T-cell (primary cell): ENCODE measurements around the gene COL18A1. TPM values are rescaled to one million over a fixed set of nuclear protein-coding genes. Genes with fewer than 3 reads are reported as not detected.

Source experiments
- ATAC-seq, 4 experiments: fragments of 200-7000 bp in 3 of 4; fragments of 150-1000 bp in 1 of 4; cut with Tn5 transposase; replicated peaks in 1 of 4; 1 replicate in 3 of 4; 2 replicates in 1 of 4; pipeline ENCODE4 v1.10.0; 2021; ENCODE audit warnings: moderate library complexity in 3 of 4, mild to moderate bottlenecking in 2 of 4, moderate number of reproducible peaks in 1 of 4
- CTCF ChIA-PET, 2 donors: fragments of 300-600 bp; sonication (Branson Sonifier 250); formaldehyde crosslinking; loops; one replicate each; lab custom pipeline; 2022; ENCODE audit warnings: antibody characterized with exemption in 2 of 2; lab: Charles Lee
- POLR2A ChIA-PET, 2 donors: fragments of 300-600 bp; sonication (Branson Sonifier 250); formaldehyde crosslinking; loops; one replicate each; lab custom pipeline; 2022; ENCODE audit warnings: antibody characterized with exemption in 2 of 2; lab: Charles Lee
- DNase-seq, 35 experiments: peaks; one replicate each; pipeline versions ENCODE4 v3.0.0 to v3.0.0-alpha.2; 2013 to 2023
- H3K27ac ChIP-seq: one replicate; pipeline ENCODE4 v1.5.1; 2013; ENCODE audit warnings: low read length
- H3K27me3 ChIP-seq, 2 experiments: replicated peaks in 1 of 2; 1 replicate in 1 of 2; 2 replicates in 1 of 2; pipeline versions ENCODE4 v1.6.1 to v1.7.0; 2013; ENCODE audit warnings: low read length in 1 of 2, mixed read lengths in 1 of 2; ENCODE audit not compliant: control insufficient read depth in 2 of 2, insufficient read depth in 2 of 2; ENCODE audit errors: extremely low read depth in 1 of 2
- H3K36me3 ChIP-seq, 2 donors: 1 replicate in 1 of 2; 2 replicates in 1 of 2; pipeline versions ENCODE4 v1.6.1 to v1.7.0; 2013; ENCODE audit warnings: low read length in 1 of 2; ENCODE audit not compliant: control insufficient read depth in 2 of 2, insufficient read depth in 1 of 2; ENCODE audit errors: extremely low read depth in 1 of 2
- H3K4me1 ChIP-seq, 2 experiments: 1 replicate in 1 of 2; 2 replicates in 1 of 2; pipeline versions ENCODE4 v1.6.1 to v1.7.0; 2013; ENCODE audit warnings: low read length in 2 of 2, mixed read lengths in 1 of 2; ENCODE audit not compliant: insufficient read depth in 2 of 2, control insufficient read depth in 1 of 2; ENCODE audit errors: extremely low read depth in 1 of 2
- H3K4me3 ChIP-seq, 2 donors: 1 replicate in 1 of 2; 2 replicates in 1 of 2; pipeline versions ENCODE4 v1.5.1 to v1.7.0; 2013; ENCODE audit warnings: mild to moderate bottlenecking in 2 of 2, low read length in 1 of 2, moderate library complexity in 1 of 2; ENCODE audit not compliant: control insufficient read depth in 1 of 2; ENCODE audit errors: extremely low read depth in 1 of 2
- H3K9me3 ChIP-seq: 2 replicates; pipeline ENCODE4 v1.7.0; 2013
- H3K27ac Mint-ChIP-seq, 2 donors: one replicate each; pipeline ENCODE4 v1.8.0; 2020 to 2021; ENCODE audit warnings: mild to moderate bottlenecking in 2 of 2, mixed read lengths in 2 of 2
- H3K27me3 Mint-ChIP-seq, 2 donors: one replicate each; pipeline ENCODE4 v1.8.0; 2021 to 2022; ENCODE audit warnings: mixed read lengths in 2 of 2
- H3K36me3 Mint-ChIP-seq: one replicate; pipeline ENCODE4 v1.8.0; 2021; ENCODE audit warnings: mixed read lengths
- H3K4me1 Mint-ChIP-seq, 3 donors: one replicate each; pipeline ENCODE4 v1.8.0; 2020 to 2022; ENCODE audit warnings: mixed read lengths in 3 of 3, mild to moderate bottlenecking in 1 of 3
- H3K4me3 Mint-ChIP-seq, 3 donors: one replicate each; pipeline ENCODE4 v1.8.0; 2020 to 2022; ENCODE audit warnings: mild to moderate bottlenecking in 3 of 3, mixed read lengths in 3 of 3, moderate library complexity in 3 of 3
- H3K9me3 Mint-ChIP-seq, 3 donors: one replicate each; pipeline ENCODE4 v1.8.0; 2020 to 2022; ENCODE audit warnings: mixed read lengths in 3 of 3
- WGBS: methylation state at CpG from one replicate; pipeline ENCODE4 v1.1.5; 2013; ENCODE audit warnings: missing lambda C conversion rate; ENCODE audit not compliant: insufficient coverage; 5-methylcytosine and 5-hydroxymethylcytosine counted together
- total RNA-seq, 35 experiments: library from RNA in 6 of 35; stranded (reverse) in 6 of 35; fragments of 120-200 nt in 1 of 35; gene quantifications; one replicate each; pipeline versions ENCODE4 v1.2.1 to v1.2.4 and lab custom pipeline; 2013 to 2026

The COL18A1 gene
- total RNA-seq, 5 donors from 2014 or later (not counting 1 experiment from before 2014, with no cell fraction given): 7.2 to 53.8 (median 10.5) TPM

DNA sequence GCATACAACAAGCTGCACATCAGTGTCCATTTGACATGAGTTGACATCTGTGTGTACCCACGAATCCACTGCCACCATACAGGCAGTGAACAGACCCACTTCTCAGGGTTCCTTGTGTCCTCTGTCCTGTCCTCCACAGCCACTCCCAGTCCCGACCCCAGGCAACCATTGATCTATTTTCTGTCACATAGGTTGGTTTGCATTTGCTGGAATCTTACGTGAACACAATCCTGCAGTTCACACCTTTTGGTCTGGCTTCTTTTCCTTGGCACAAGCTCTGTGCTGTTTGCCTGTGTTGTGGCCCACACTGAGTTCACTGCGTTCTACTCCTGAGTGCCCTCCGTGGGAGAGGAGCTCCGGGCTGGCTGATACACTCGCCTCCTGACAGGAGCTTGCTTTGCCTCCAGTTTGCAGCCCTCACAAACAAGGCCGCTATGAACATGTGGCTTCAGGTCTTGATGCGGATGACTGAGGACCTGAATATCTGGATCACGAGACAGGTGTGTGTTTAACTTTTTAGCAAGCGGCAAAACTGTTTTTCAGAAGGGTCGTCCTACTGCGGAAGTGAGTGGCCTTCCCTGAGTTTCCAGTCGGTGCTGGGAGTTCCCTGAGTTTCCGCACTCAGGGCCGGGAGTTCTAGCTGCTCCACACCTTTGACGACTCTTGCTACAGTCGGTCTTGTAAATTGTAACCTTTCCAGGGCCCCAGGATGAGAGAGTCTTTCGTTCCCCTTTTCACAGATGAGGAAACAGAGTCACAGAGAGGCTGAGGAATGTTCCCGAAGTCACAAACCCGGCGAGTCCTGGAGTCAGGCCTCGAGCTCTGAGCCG lies 13.0 kb upstream of the COL18A1 start:
- H3K9me3 ChIP-seq: no peaks in the 10 kb centered on the region
- Mint-ChIP-seq H3K9me3 (no peaks in the 10 kb centered on the region), H3K4me3 (no peak overlapping the region), H3K36me3 (no peaks in the 10 kb centered on the region), H3K27me3 (peaks cover 4 to 16% of the 10 kb centered on the region in 2 donors), H3K4me1 (no peaks in the 10 kb centered on the region), H3K27ac (no peak overlapping the region)
- H3K36me3 ChIP-seq: no peaks in the 10 kb centered on the region
- DNase-seq (no peak), ATAC-seq (no peak)
- 78% methylated on average over 24 of the region's 24 CpGs for WGBS
- H3K4me1 ChIP-seq: no peaks in the 10 kb centered on the region
- peaks cover 0 to 51% of the 10 kb centered on the region in 2 experiments for H3K27me3 ChIP-seq
- CTCF ChIA-PET: no interaction called here
- H3K27ac ChIP-seq: no peak overlapping the region
- no peak overlapping the region for H3K4me3 ChIP-seq
- POLR2A ChIA-PET: no interaction called here

DNA sequence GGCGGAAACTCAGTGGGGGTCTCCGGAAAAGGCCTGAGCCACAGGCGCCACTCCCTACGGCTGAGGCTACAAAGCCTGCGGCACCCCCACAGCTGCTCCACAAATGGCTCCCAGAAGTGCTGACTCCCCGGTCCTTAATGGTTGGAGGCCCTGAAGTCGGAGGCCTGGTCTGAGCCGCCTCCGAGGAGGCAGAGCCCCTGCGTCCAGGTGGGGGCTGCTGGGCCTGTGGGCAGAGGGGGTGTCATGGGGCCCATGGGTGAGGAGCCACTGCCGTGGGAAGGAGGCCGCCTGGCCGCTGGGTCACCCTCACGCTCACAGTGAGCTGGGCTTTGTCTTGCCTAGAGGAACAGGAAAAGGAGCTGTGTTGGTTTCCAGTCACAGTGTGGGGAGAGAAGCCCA lies 12.4 kb upstream of the COL18A1 start:
- POLR2A ChIA-PET: no interaction called here
- Mint-ChIP-seq H3K4me1 (no peaks in the 10 kb centered on the region), H3K4me3 (no peak overlapping the region), H3K9me3 (no peaks in the 10 kb centered on the region), H3K27ac (no peak overlapping the region), H3K27me3 (peaks cover 4 to 13% of the 10 kb centered on the region in 2 donors), H3K36me3 (no peaks in the 10 kb centered on the region)
- WGBS: 77% methylated on average over 14 of the region's 14 CpGs
- CTCF ChIA-PET: no interaction called here
- no peaks in the 10 kb centered on the region for H3K4me1 ChIP-seq
- H3K27me3 ChIP-seq: peaks cover 0 to 45% of the 10 kb centered on the region in 2 experiments
- no peak overlapping the region for H3K4me3 ChIP-seq
- ATAC-seq: no peak
- H3K27ac ChIP-seq: no peak overlapping the region
- H3K36me3 ChIP-seq: no peaks in the 10 kb centered on the region
- H3K9me3 ChIP-seq: no peaks in the 10 kb centered on the region
- DNase-seq: no peak

DNA sequence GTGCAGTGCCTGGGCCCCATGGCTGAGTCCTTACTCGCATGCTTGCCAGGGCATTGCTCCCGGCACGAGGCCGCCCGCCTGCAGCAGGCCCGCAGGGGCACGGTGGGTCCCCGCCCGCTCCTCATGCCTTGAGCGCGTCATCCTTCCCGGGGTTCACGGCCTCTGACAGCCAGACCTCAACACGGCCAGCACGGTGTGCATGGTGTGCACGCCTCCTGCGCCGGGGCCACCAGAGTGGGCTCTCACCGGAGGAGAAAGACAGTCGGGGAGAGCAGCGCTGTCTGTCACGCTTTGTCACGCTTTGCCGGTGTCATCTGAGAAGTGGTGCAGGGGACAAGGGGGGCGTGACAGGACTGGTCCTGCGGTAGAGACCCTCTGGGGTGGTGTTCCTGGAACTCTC lies 11.9 kb upstream of the COL18A1 start:
- H3K4me3 ChIP-seq: no peak overlapping the region
- H3K4me1 ChIP-seq: no peaks in the 10 kb centered on the region
- no peaks in the 10 kb centered on the region for H3K9me3 ChIP-seq
- Mint-ChIP-seq H3K4me3 (no peak overlapping the region), H3K27ac (no peak overlapping the region), H3K4me1 (no peaks in the 10 kb centered on the region), H3K9me3 (no peaks in the 10 kb centered on the region), H3K27me3 (peaks cover 4 to 13% of the 10 kb centered on the region in 2 donors), H3K36me3 (no peaks in the 10 kb centered on the region)
- POLR2A ChIA-PET: no interaction called here
- DNase-seq (no peak), ATAC-seq (no peak)
- WGBS: 91% methylated on average over 26 of the region's 26 CpGs
- H3K27me3 ChIP-seq: peaks cover 0 to 40% of the 10 kb centered on the region in 2 experiments
- H3K27ac ChIP-seq: no peak overlapping the region
- H3K36me3 ChIP-seq: no peaks in the 10 kb centered on the region
- CTCF ChIA-PET: no interaction called here

DNA sequence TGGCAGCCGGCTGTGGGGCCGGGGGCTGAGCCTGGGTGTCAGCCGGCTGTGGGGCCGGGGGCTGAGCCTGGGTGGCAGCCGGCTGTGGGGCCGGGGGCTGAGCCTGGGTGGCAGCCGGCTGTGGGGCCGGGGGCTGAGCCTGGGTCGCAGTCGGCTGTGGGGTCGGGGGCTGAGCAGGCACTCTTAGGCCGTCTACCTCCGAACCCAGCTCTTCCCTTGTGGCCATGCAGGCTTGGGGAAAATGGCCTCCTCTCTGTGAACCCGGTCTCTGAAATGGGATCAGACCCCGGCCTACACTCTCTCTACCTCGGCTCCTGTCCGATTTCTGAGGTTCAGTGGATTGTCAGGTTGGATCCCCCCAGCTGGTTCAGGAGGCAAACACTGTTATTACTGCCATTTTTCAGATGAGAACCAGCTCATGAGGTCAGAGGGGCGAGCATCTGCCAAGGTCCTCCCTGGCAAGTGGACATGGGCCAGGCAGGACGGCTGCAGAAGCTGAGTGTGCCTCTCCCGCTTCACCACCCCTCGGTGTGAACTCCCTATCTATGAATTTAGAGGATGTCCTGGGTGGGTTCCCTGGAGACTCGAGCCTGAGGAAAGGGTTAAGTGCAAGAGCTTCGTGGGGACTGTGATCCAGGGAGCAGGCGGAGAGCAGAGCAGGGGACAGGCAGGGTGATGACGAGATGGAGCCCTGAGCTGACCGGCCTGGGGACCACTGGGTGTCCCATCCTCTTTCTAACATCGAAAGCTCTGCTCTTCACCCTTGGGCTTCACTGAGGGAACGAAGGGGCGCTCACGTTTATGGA lies 10.9 kb upstream of the COL18A1 start:
- H3K4me1 ChIP-seq: no peaks in the 10 kb centered on the region
- CTCF ChIA-PET: no interaction called here
- H3K4me3 ChIP-seq: no peak overlapping the region
- no peak overlapping the region for H3K4me3 Mint-ChIP-seq
- H3K9me3 Mint-ChIP-seq: no peaks in the 10 kb centered on the region
- H3K36me3 ChIP-seq: no peaks in the 10 kb centered on the region
- no peaks in the 10 kb centered on the region for H3K9me3 ChIP-seq
- H3K27ac Mint-ChIP-seq: no peak overlapping the region
- ATAC-seq: no peak
- DNase-seq: no peak
- H3K36me3 Mint-ChIP-seq: no peaks in the 10 kb centered on the region
- POLR2A ChIA-PET: no interaction called here
- WGBS: 85% methylated on average over 21 of the region's 30 CpGs
- H3K4me1 Mint-ChIP-seq: no peaks in the 10 kb centered on the region
- H3K27me3 ChIP-seq: peaks cover 0 to 35% of the 10 kb centered on the region in 2 experiments
- no peak overlapping the region for H3K27ac ChIP-seq
- peaks cover 4 to 9% of the 10 kb centered on the region in 2 donors for H3K27me3 Mint-ChIP-seq

DNA sequence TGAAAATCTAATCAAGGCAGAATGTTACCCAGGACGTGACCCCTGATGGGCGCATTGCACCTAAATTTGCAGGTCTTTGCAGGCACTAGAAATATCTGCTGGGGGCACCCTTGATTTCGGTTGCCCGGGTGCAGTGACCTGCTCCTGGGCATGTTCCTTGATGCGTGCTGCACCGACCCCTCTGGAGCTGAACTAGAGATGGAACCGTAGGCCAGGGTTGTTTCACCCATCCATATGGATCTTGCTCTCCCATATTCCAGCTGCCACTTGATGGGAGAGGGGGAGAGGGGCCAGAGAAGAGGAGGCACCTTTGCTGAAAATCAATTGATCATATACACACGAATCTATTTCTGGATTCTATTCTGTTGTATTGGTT lies 8.4 kb upstream of the COL18A1 start:
- DNase-seq (no peak), ATAC-seq (no peak)
- no peak overlapping the region for H3K27ac ChIP-seq
- H3K4me1 Mint-ChIP-seq: no peaks in the 10 kb centered on the region
- H3K9me3 Mint-ChIP-seq: peaks cover 6 to 7% (median 6%) of the 10 kb centered on the region in 3 donors
- no peak overlapping the region for H3K4me3 Mint-ChIP-seq
- H3K36me3 Mint-ChIP-seq: peaks cover 6% of the 10 kb centered on the region
- ChIA-PET CTCF (no interaction called here), POLR2A (no interaction called here)
- peaks cover 0 to 25% of the 10 kb centered on the region in 2 experiments for H3K27me3 ChIP-seq
- no peaks in the 10 kb centered on the region for H3K4me1 ChIP-seq
- 90% methylated on average over 3 of the region's 8 CpGs for WGBS
- H3K36me3 ChIP-seq: no peaks in the 10 kb centered on the region
- no peak overlapping the region for H3K4me3 ChIP-seq
- peaks cover 3% of the 10 kb centered on the region for H3K9me3 ChIP-seq
- peaks cover 10 to 25% of the 10 kb centered on the region in 2 donors for H3K27me3 Mint-ChIP-seq
- H3K27ac Mint-ChIP-seq: no peak overlapping the region

DNA sequence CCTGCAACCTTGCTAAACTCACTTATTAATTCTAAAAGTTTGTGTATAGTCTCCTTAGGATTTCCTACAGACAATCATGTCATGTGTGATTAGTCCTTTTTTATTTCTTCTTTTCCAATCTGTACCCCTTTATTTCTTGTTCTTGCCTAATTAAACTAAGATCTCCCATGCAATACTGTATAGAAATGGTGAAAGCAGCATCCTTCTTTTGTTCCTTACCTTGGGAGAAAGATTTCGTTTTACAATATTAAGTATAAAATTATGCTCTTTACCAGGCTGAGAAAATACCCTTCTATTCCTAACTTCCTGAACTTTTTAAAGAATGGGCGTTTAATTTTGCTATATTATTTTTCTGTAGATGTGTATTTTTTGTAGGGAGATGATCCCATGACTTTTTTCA lies 7.6 kb upstream of the COL18A1 start:
- H3K27ac ChIP-seq: no peak overlapping the region
- H3K36me3 ChIP-seq: no peaks in the 10 kb centered on the region
- H3K4me1 ChIP-seq: no peaks in the 10 kb centered on the region
- Mint-ChIP-seq H3K36me3 (peaks cover 7% of the 10 kb centered on the region), H3K27me3 (peaks cover 17 to 32% of the 10 kb centered on the region in 2 donors), H3K27ac (no peak overlapping the region), H3K4me1 (no peaks in the 10 kb centered on the region), H3K9me3 (peaks cover 7 to 9% (median 7%) of the 10 kb centered on the region in 3 donors), H3K4me3 (no peak overlapping the region)
- H3K4me3 ChIP-seq: no peak overlapping the region
- H3K9me3 ChIP-seq: peaks cover 3% of the 10 kb centered on the region
- H3K27me3 ChIP-seq: peaks cover 0 to 25% of the 10 kb centered on the region in 2 experiments
- ATAC-seq: no peak
- DNase-seq: no peak
- ChIA-PET CTCF (no interaction called here), POLR2A (no interaction called here)
- no CpG with 5 or more reads among the region's 2 CpGs for WGBS
